Measurements from ENCODE around the gene MYL2.

Gene MYL2

GRCh38 chr12:110929818-110930217, 9.4 kb upstream of the MYL2 start:
- no peak for FAIRE-seq

GRCh38 chr12:110928700-110929099, 8.3 kb upstream of the MYL2 start:
- no peak for FAIRE-seq

- FAIRE-seq, result no peak
These were observed 7.2 kb upstream of the MYL2 start for GRCh38 chr12:110927546-110927945.

- no peak for FAIRE-seq
These were observed 3.4 kb upstream of the MYL2 start for GRCh38 chr12:110923692-110924334.

- no peak for FAIRE-seq
These were observed 2.8 kb upstream of the MYL2 start for GRCh38 chr12:110923192-110923591.

- FAIRE-seq, result no peak
These were observed 2.3 kb upstream of the MYL2 start for GRCh38 chr12:110922652-110923051.

GRCh38 chr12:110921262-110921661, 883 bp upstream of the MYL2 start:
- no peak for FAIRE-seq

GRCh38 chr12:110919720-110920119, 659 bp downstream of the MYL2 start:
- no peak for FAIRE-seq

- no peak for FAIRE-seq
These were observed 2.4 kb downstream of the MYL2 start for GRCh38 chr12:110917961-110918360.

- no peak for FAIRE-seq
These were observed 2.9 kb downstream of the MYL2 start for GRCh38 chr12:110917467-110917866.

- FAIRE-seq, result no peak
These were observed 4.0 kb downstream of the MYL2 start for GRCh38 chr12:110916295-110916875.

- FAIRE-seq, result no peak
These were observed 7.0 kb downstream of the MYL2 start for GRCh38 chr12:110913119-110914056.

GRCh38 chr12:110912263-110912662, 8.1 kb downstream of the MYL2 start:
- no peak for FAIRE-seq

GRCh38 chr12:110908377-110909152, 11.8 kb downstream of the MYL2 start:
- no peak for FAIRE-seq

- no peak for FAIRE-seq
These were observed 12.8 kb downstream of the MYL2 start for GRCh38 chr12:110907583-110907982.

- no peak for FAIRE-seq
These were observed 13.4 kb downstream of the MYL2 start for GRCh38 chr12:110906985-110907384.

- no peak for FAIRE-seq
These were observed 13.9 kb downstream of the MYL2 start for GRCh38 chr12:110906516-110906915.

- no peak for FAIRE-seq
These were observed 14.3 kb downstream of the MYL2 start for GRCh38 chr12:110906083-110906482.

- FAIRE-seq, result no peak
These were observed 16.9 kb downstream of the MYL2 start for GRCh38 chr12:110903511-110903910.

GRCh38 chr12:110901401-110901800, 19.0 kb downstream of the MYL2 start:
- FAIRE-seq, result no peak

- no peak for FAIRE-seq
These were observed 23.8 kb downstream of the MYL2 start for GRCh38 chr12:110896559-110896958.

GRCh38 chr12:110893956-110894355, 26.4 kb downstream of the MYL2 start:
- FAIRE-seq, result no peak

- no peak for FAIRE-seq
These were observed 31.0 kb downstream of the MYL2 start for GRCh38 chr12:110889361-110889760.

Data from TTC549 (cell line).